ENCODE measurements around the gene ZBTB4. TPM values are rescaled to one million over a fixed set of nuclear protein-coding genes. Genes with fewer than 3 reads are reported as not detected.

Gene ZBTB4
- total RNA-seq, 1 donor from 2014 or later = 34.5 TPM

- Mint-ChIP-seq H3K4me3 (no peak overlapping the region), H3K36me3 (peaks cover 47% of the 10 kb centered on the region), H3K9me3 (no peaks in the 10 kb centered on the region), H3K27me3 (no peaks in the 10 kb centered on the region), H3K4me1 (ENCODE audit: unreplicated experiment) (no peaks in the 10 kb centered on the region), H3K27ac (no peak overlapping the region)
- no peak for TF ChIP-seq CTCF (conservative IDR thresholded peaks at IDR 0.05)
- DNase-seq (ENCODE audit: extremely low spot score, unreplicated experiment) = no peak
Observed at GRCh38 chr17:7501729-7502128, 22.3 kb upstream of the ZBTB4 start.

- Mint-ChIP-seq H3K4me1 (ENCODE audit: unreplicated experiment) (peaks cover 4% of the 10 kb centered on the region), H3K36me3 (peaks cover 47% of the 10 kb centered on the region), H3K27ac (peak overlapping the region; percentile 49), H3K4me3 (no peak overlapping the region), H3K9me3 (no peaks in the 10 kb centered on the region), H3K27me3 (no peaks in the 10 kb centered on the region)
- DNase-seq (ENCODE audit: extremely low spot score, unreplicated experiment) = no peak
- TF ChIP-seq CTCF (conservative IDR thresholded peaks at IDR 0.05) = no peak
Observed at GRCh38 chr17:7499161-7499560, 19.7 kb upstream of the ZBTB4 start.

GRCh38 chr17:7497636-7498035 lies 18.2 kb upstream of the ZBTB4 start:
- Mint-ChIP-seq H3K4me3 (no peak overlapping the region), H3K27ac (no peak overlapping the region), H3K27me3 (no peaks in the 10 kb centered on the region), H3K4me1 (ENCODE audit: unreplicated experiment) (peaks cover 17% of the 10 kb centered on the region), H3K9me3 (no peaks in the 10 kb centered on the region), H3K36me3 (peaks cover 51% of the 10 kb centered on the region)
- no peak for DNase-seq (ENCODE audit: extremely low spot score, unreplicated experiment)
- TF ChIP-seq CTCF (conservative IDR thresholded peaks at IDR 0.05) = no peak

GRCh38 chr17:7497228-7497627 lies 17.8 kb upstream of the ZBTB4 start:
- no peak for TF ChIP-seq CTCF (conservative IDR thresholded peaks at IDR 0.05)
- DNase-seq (ENCODE audit: extremely low spot score, unreplicated experiment) = no peak
- peaks cover 18% of the 10 kb centered on the region for H3K4me1 Mint-ChIP-seq (ENCODE audit: unreplicated experiment)
- peaks cover 48% of the 10 kb centered on the region for H3K36me3 Mint-ChIP-seq
- H3K4me3 Mint-ChIP-seq = no peak overlapping the region
- no peaks in the 10 kb centered on the region for H3K9me3 Mint-ChIP-seq
- H3K27me3 Mint-ChIP-seq = no peaks in the 10 kb centered on the region
- peak overlapping the region; percentile 83 for H3K27ac Mint-ChIP-seq

- Mint-ChIP-seq H3K4me3 (no peak overlapping the region), H3K36me3 (peaks cover 48% of the 10 kb centered on the region), H3K27ac (peak overlapping the region; percentile 83), H3K9me3 (no peaks in the 10 kb centered on the region), H3K27me3 (no peaks in the 10 kb centered on the region), H3K4me1 (ENCODE audit: unreplicated experiment) (peaks cover 22% of the 10 kb centered on the region)
- DNase-seq (ENCODE audit: extremely low spot score, unreplicated experiment) = no peak
- TF ChIP-seq CTCF (conservative IDR thresholded peaks at IDR 0.05) = no peak
Observed at GRCh38 chr17:7496470-7497183, 17.2 kb upstream of the ZBTB4 start.
